Activated CD4-positive, alpha-beta T cell treated with anti-CD3 and anti-CD28 coated beads, Interleukin-2, amount 10 ng/mL, durations not matched to agents 24 days and 14 days (primary cell): ENCODE data around the gene PDCD7. TPM values are rescaled to one million over a fixed set of nuclear protein-coding genes. Genes with fewer than 3 reads are reported as not detected.

Experiments
- DNase-seq: peaks from one replicate; pipeline ENCODE4 v3.0.0; 2022
- H3K27ac Mint-ChIP-seq: one replicate; pipeline ENCODE4 v1.8.0; 2022; ENCODE audit warnings: mild to moderate bottlenecking, mixed read lengths
- H3K27me3 Mint-ChIP-seq: one replicate; pipeline ENCODE4 v1.8.0; 2022; ENCODE audit warnings: mixed read lengths
- H3K36me3 Mint-ChIP-seq: one replicate; pipeline ENCODE4 v1.8.0; 2022; ENCODE audit warnings: low read depth, mild to moderate bottlenecking, mixed read lengths
- H3K4me1 Mint-ChIP-seq: one replicate; pipeline ENCODE4 v1.8.0; 2021; ENCODE audit warnings: mixed read lengths
- H3K4me3 Mint-ChIP-seq: one replicate; pipeline ENCODE4 v1.8.0; 2022; ENCODE audit warnings: mild to moderate bottlenecking, moderate library complexity, mixed read lengths
- H3K9me3 Mint-ChIP-seq: one replicate; pipeline ENCODE4 v1.8.0; 2021; ENCODE audit warnings: mixed read lengths
- intact Hi-C: fragments of 100-400 bp; cut with micrococcal nuclease; formaldehyde crosslinking; loops from one replicate; pipeline ENCODE4 v1.15.1; 2023
- total RNA-seq: library from RNA; stranded (reverse); gene quantifications from 2 replicates; pipeline ENCODE4 v1.2.3, GENCODE V29; 2022

The PDCD7 gene
- total RNA-seq, 1 donor from 2014 or later: 59.9 TPM

DNA sequence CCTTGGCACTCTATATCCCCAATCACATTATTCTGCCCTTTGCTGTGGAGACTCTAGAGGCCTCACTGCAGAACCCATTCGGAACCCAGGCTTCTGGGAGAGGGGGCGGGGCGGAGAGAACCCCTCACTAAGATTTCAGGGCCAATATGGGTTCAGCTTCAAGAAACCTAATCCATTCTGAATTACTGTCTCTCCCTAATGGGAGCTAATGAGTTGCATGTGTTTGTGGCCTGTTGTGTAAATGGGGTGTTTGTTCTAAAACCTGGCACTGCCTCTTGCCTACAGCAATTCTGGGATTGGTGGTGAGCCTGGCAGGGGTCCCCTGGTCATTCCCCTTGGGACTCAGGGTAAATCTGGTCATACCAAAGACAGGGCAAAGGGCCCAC lies 65.2 kb downstream of the PDCD7 start:
- H3K4me3 Mint-ChIP-seq: peak overlapping the region; percentile 31
- H3K4me1 Mint-ChIP-seq: peaks cover 3% of the 10 kb centered on the region
- peaks cover 55% of the 10 kb centered on the region for H3K27me3 Mint-ChIP-seq

DNA sequence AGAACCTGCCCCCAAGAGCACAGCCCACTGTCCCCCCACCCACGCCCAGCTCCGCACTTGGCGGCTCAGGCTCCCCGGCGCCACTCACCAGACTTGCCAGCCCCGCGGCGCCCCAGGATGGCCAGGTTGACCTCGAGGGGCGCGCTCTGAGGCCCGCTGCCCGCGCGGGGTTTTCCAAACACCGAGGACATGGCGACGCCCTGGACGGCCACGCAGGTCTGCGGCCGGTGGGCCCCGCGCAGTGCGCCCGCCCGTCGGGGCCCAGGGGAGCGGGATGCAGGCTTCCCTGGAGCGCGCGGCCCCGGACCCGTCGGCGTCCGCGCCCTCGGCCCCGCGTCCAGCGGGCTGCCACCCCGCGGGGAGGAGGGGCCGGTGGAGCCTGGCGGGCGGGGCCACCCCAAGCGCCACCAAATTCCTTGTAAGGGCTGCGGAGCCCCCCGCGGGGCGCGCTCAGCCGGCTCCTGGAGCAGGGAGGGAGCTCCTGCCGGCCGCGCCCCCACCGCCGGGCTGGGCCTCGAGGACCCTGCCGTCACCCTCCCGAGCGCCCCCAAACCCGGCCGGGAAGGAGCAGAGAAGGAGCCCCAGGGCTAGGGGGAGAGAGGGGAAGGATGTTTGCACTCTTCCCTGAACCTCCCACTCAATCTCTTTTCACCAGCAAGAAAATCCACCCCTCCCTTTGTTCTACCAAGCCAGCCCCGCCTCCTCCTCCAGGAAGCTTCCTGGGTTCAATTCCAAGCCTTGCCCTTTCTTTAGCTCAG lies 65.8 kb downstream of the PDCD7 start, which contains the start of gene RASL12:
Gene RASL12 (minus strand): TSS at position 347 of the 758 bp plus-strand sequence. CDS start 156 bp downstream, at position 191.
- H3K27me3 Mint-ChIP-seq: peaks cover 55% of the 10 kb centered on the region
- intact Hi-C loops: no loop called here

More for the DNA sequence above, 65.2 kb downstream of the PDCD7 start:
- Mint-ChIP-seq H3K27ac (no peak overlapping the region), H3K9me3 (no peaks in the 10 kb centered on the region), H3K36me3 (no peaks in the 10 kb centered on the region)
- no peak for DNase-seq
- intact Hi-C loops: no loop called here

More for the DNA sequence above, 65.8 kb downstream of the PDCD7 start, which contains the start of gene RASL12:
- no peak for DNase-seq
- no peaks in the 10 kb centered on the region for H3K9me3 Mint-ChIP-seq
- peaks cover 3% of the 10 kb centered on the region for H3K4me1 Mint-ChIP-seq
- H3K36me3 Mint-ChIP-seq: no peaks in the 10 kb centered on the region
- H3K4me3 Mint-ChIP-seq: peak within 1 kb of the TSS; percentile 31
- no peak within 1 kb of the TSS for H3K27ac Mint-ChIP-seq

Other genes with a start within 250 kb of the PDCD7 start
- gene ANKDD1A, start 221.9 kb downstream of the PDCD7 start, total RNA-seq: 1.4 and 1.8 TPM in 2 replicates
- gene SPG21, start 143.9 kb downstream of the PDCD7 start, total RNA-seq: 70.4 and 76.2 TPM in 2 replicates
- 19.4 and 21.6 TPM in 2 replicates for gene MTFMT, start 104.2 kb downstream of the PDCD7 start, total RNA-seq
- gene SLC51B, start 88.4 kb downstream of the PDCD7 start, total RNA-seq: not detected in 2 replicates
- gene RASL12, start 65.8 kb downstream of the PDCD7 start, total RNA-seq: not detected in 2 replicates
- gene KBTBD13, start 57.1 kb downstream of the PDCD7 start, total RNA-seq: not detected in 2 replicates
- gene UBAP1L, start 18.6 kb downstream of the PDCD7 start, total RNA-seq: 6.3 and 6.6 TPM in 2 replicates
- 62.8 and 63.5 TPM in 2 replicates for gene CLPX, start 51.5 kb upstream of the PDCD7 start, total RNA-seq
- 0.02 TPM in 2 replicates for gene CILP, start 77.7 kb upstream of the PDCD7 start, total RNA-seq
- gene PARP16, start 153.1 kb upstream of the PDCD7 start, total RNA-seq: 11.7 TPM in 2 replicates
- not detected in 2 replicates for gene RNU5A-1, start 162.2 kb upstream of the PDCD7 start, total RNA-seq
- gene RNU5B-1, start 170.9 kb upstream of the PDCD7 start, total RNA-seq: not detected in 2 replicates
- not detected in 2 replicates for gene IGDCC3, start 244.2 kb upstream of the PDCD7 start, total RNA-seq